Measurements from ENCODE around the gene SETMAR. TPM values are rescaled to one million over a fixed set of nuclear protein-coding genes. Genes with fewer than 3 reads are reported as not detected.

Gene SETMAR
- total and polyA plus RNA-seq, 2 experiments from 2014 or later, result 13.5 to 15.4 TPM

GRCh38 chr3:4338751-4339150 lies 35.6 kb downstream of the SETMAR start:
- no peaks in the 10 kb centered on the region for H3K4me1 ChIP-seq (ENCODE audit: insufficient read depth)
- no peak overlapping the region for H3K4me2 ChIP-seq
- H3K27me3 ChIP-seq, result no peaks in the 10 kb centered on the region
- 95% methylated on average over 5 of the region's 5 CpGs for WGBS (ENCODE audit: low lambda C conversion rate, missing lambda C conversion rate)
- H3K79me2 ChIP-seq, result no peaks in the 10 kb centered on the region
- no peaks in the 10 kb centered on the region for H3K36me3 ChIP-seq (replicated peaks; ENCODE audit: insufficient read depth, low read depth)
- no peaks in the 10 kb centered on the region for H3K9me3 ChIP-seq (ENCODE audit: low read depth)
- H3K9me2 ChIP-seq (replicated peaks; ENCODE audit: insufficient read depth), result no peaks in the 10 kb centered on the region
- no peak for DNase-seq (ENCODE audit: low spot score)
- H3K4me3 ChIP-seq, result no peak overlapping the region
- no peak overlapping the region for H3K27ac ChIP-seq
- no peaks in the 10 kb centered on the region for H4K20me1 ChIP-seq (ENCODE audit: insufficient read depth, poor library complexity, severe bottlenecking)
- no peak for TF ChIP-seq CTCF (IDR thresholded peaks at IDR 0.05; ENCODE audit: poor library complexity)
- TF ChIP-seq EZH2phosphoT487 (IDR thresholded peaks at IDR 0.05; ENCODE audit: low read depth, severe bottlenecking, unreplicated experiment), result no peak
- no peak for TF ChIP-seq EZH2 (IDR thresholded peaks at IDR 0.05; ENCODE audit: borderline replicate concordance)
- H2AFZ ChIP-seq, result no peak overlapping the region

GRCh38 chr3:4340077-4340410 lies 36.9 kb downstream of the SETMAR start:
- WGBS (ENCODE audit: low lambda C conversion rate, missing lambda C conversion rate), result 99% methylated on average over 4 of the region's 4 CpGs
- H3K4me2 ChIP-seq, result no peak overlapping the region
- H3K4me3 ChIP-seq, result no peak overlapping the region
- no peaks in the 10 kb centered on the region for H3K79me2 ChIP-seq
- H3K36me3 ChIP-seq (replicated peaks; ENCODE audit: insufficient read depth, low read depth), result no peaks in the 10 kb centered on the region
- no peaks in the 10 kb centered on the region for H3K9me2 ChIP-seq (replicated peaks; ENCODE audit: insufficient read depth)
- no peak for DNase-seq (ENCODE audit: low spot score)
- no peak overlapping the region for H3K27ac ChIP-seq
- H4K20me1 ChIP-seq (ENCODE audit: insufficient read depth, poor library complexity, severe bottlenecking), result no peaks in the 10 kb centered on the region
- TF ChIP-seq CTCF (IDR thresholded peaks at IDR 0.05; ENCODE audit: poor library complexity), result no peak
- H3K4me1 ChIP-seq (ENCODE audit: insufficient read depth), result no peaks in the 10 kb centered on the region
- no peaks in the 10 kb centered on the region for H3K27me3 ChIP-seq
- H3K9me3 ChIP-seq (ENCODE audit: low read depth), result no peaks in the 10 kb centered on the region
- no peak overlapping the region for H2AFZ ChIP-seq

- Histone ChIP-seq H3K79me2 (no peaks in the 10 kb centered on the region), H3K4me3 (no peak overlapping the region), H3K9me2 (replicated peaks; ENCODE audit: insufficient read depth) (no peaks in the 10 kb centered on the region), H2AFZ (peak overlapping the region; percentile 2), H3K4me2 (no peak overlapping the region), H3K27ac (peak overlapping the region; percentile 16), H3K36me3 (replicated peaks; ENCODE audit: insufficient read depth, low read depth) (no peaks in the 10 kb centered on the region), H3K27me3 (no peaks in the 10 kb centered on the region), H4K20me1 (ENCODE audit: insufficient read depth, poor library complexity, severe bottlenecking) (no peaks in the 10 kb centered on the region), H3K4me1 (ENCODE audit: insufficient read depth) (no peaks in the 10 kb centered on the region), H3K9me3 (ENCODE audit: low read depth) (no peaks in the 10 kb centered on the region)
- TF ChIP-seq EZH2phosphoT487 (IDR thresholded peaks at IDR 0.05; ENCODE audit: low read depth, severe bottlenecking, unreplicated experiment) (no peak), EZH2 (IDR thresholded peaks at IDR 0.05; ENCODE audit: borderline replicate concordance) (no peak), CTCF (IDR thresholded peaks at IDR 0.05; ENCODE audit: poor library complexity) (no peak)
- DNase-seq (ENCODE audit: low spot score), result peak; percentile 13
- 70% methylated on average over 6 of the region's 6 CpGs for WGBS (ENCODE audit: low lambda C conversion rate, missing lambda C conversion rate)
These were observed 37.5 kb downstream of the SETMAR start for GRCh38 chr3:4340411-4341335.

All from hepatocyte (in vitro differentiated cells).